Kidney (tissue), 14 donors: ENCODE data around the gene DNASE1L3. TPM values are rescaled to one million over a fixed set of nuclear protein-coding genes. Genes with fewer than 3 reads are reported as not detected.

ENCODE experiments used
- DNase-seq, 5 donors: peaks; one replicate each; pipeline ENCODE4 v3.0.0-alpha.2; 2013 to 2020
- FAIRE-seq: peaks from 2 replicates; lab custom pipeline; 2012; peaks lifted over from hg19 to GRCh38; lab: Jason Lieb, UNC
- H3K27ac ChIP-seq, 2 donors: one replicate each; pipeline ENCODE4 v1.7.0; 2013; ENCODE audit warnings: low read depth in 2 of 2, low read length in 2 of 2, inconsistent platforms in 1 of 2
- H3K27me3 ChIP-seq: one replicate; pipeline ENCODE4 v1.7.1; 2013; ENCODE audit warnings: low read length, inconsistent platforms; ENCODE audit not compliant: control insufficient read depth, insufficient read depth
- H3K36me3 ChIP-seq, 3 donors: one replicate each; pipeline versions ENCODE4 v1.7.0 to v1.7.1; 2013; ENCODE audit warnings: low read length in 3 of 3, control low read depth in 1 of 3, inconsistent platforms in 1 of 3; ENCODE audit not compliant: insufficient read depth in 3 of 3, control insufficient read depth in 2 of 3
- H3K4me1 ChIP-seq, 3 donors: one replicate each; pipeline versions ENCODE4 v1.7.0 to v1.7.1; 2013; ENCODE audit warnings: low read length in 3 of 3, inconsistent platforms in 1 of 3, low read depth in 1 of 3; ENCODE audit not compliant: control insufficient read depth in 2 of 3, insufficient read depth in 2 of 3
- H3K4me3 ChIP-seq, 3 donors: one replicate each; pipeline versions ENCODE4 v1.7.0 to v1.8.1; 2013; ENCODE audit warnings: low read length in 3 of 3, control low read depth in 1 of 3, inconsistent platforms in 1 of 3
- H3K9ac ChIP-seq, 3 donors: one replicate each; pipeline versions ENCODE4 v1.7.0 to v1.7.1; 2013; ENCODE audit warnings: low read length in 3 of 3, control low read depth in 1 of 3, inconsistent platforms in 1 of 3
- H3K9me3 ChIP-seq, 3 donors: one replicate each; pipeline versions ENCODE4 v1.7.0 to v1.7.1; 2013; ENCODE audit warnings: low read length in 3 of 3, control low read depth in 1 of 3, inconsistent platforms in 1 of 3; ENCODE audit not compliant: control insufficient read depth in 2 of 3, insufficient read depth in 1 of 3
- intact Hi-C: fragments of 100-400 bp; cut with DNase I; formaldehyde crosslinking; loops from one replicate; pipeline ENCODE4 v1.11.1; 2022
- polyA plus RNA-seq: library from polyadenylated mRNA; stranded (reverse); fragments of 350-450 nt; fragmentation: Illumina TruSeq; extraction: RNeasy Lipid Tissue Mini Kit (QIAGEN cat#74804); gene quantifications from one replicate; pipeline ENCODE4 v1.2.3, GENCODE V29; 2014; ENCODE audit warnings: low read depth, low replicate concordance; ENCODE audit not compliant: insufficient read depth
- total RNA-seq: library from RNA; stranded (reverse); fragmentation: NEBNext Ultra II Directional; extraction: Animal tissue kit (Norgen Biotek cat#: 25700); gene quantifications from one replicate; pipeline ENCODE4 v1.2.1, GENCODE V29; 2021
- TF ChIP-seq, protein P1 (sequence below): IDR thresholded peaks from 3 replicates; pipeline ENCODE4 v1.5.1; 2012; ENCODE audit warnings: mild to moderate bottlenecking, moderate library complexity, borderline replicate concordance; ENCODE audit not compliant: insufficient read depth; ENCODE audit errors: extremely low read depth
- donor health status: control.
- donor health status: control.
- donor health status: control.
- donor health status: control.
- donor health status: control.
- donor health status: DM: yes; HTN: yes; CAD: no.
- donor health status: Normal renal cell carcinoma (clear cell type).

Gene DNASE1L3
- total and polyA plus RNA-seq, 2 donors from 2014 or later = 24.9 to 27.5 TPM

DNA sequence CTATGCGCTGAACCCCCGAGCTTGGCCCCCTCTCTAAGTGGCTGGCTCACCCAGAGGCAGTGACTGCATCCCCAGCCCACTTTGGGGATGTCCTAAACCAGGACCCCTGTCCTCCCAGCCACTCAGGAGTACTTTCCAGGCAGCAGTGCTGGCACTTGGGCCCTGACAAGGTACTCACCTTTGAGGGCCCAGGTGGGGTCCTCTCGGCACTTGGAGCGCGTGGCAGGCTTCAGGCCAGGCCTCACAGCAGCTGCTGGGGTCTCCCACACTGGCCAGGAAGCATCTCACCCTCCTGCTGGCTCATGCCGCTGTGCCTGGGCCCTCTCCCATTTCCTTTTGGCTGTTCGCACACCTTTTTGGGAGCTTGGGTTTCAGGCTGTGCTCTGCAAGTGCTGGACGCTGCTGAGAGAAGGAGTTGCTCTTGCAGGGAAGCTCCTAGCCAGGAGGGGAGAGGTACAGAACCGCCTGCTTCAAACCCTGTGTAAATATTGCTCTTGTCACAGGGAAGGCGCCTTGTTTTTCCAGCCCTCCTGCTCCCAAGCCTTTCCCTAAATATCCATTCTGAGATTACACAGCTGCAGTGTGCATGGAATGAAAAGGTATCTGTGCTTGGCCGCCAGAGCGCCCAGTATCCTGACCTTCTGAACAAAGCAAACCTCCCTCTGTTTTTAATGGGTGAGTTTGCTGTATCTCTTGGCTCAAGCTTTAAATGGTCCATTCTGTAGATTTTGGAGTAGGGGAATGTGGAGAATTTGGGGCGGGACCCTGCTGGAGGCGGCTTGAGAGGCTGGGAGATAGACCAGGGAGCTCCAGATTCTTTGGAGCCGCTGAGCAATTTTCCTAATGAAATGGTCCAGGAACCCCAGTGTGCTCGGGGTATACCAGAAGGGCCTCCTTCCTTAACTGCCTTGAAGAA lies 45.6 kb downstream of the DNASE1L3 start:
- Histone ChIP-seq H3K4me1 (peaks cover 4 to 24% (median 19%) of the 10 kb centered on the region in 3 donors), H3K27me3 (no peaks in the 10 kb centered on the region), H3K9me3 (no peaks in the 10 kb centered on the region), H3K36me3 (peaks cover 3 to 31% (median 17%) of the 10 kb centered on the region in 3 donors), H3K27ac (peak overlapping the region in 1 of 2 donors; percentile 54), H3K9ac (peak overlapping the region in 1 of 3 donors; percentile 41), H3K4me3 (no peak overlapping the region)
- FAIRE-seq (no peak), DNase-seq (peak; percentile 57 to 90 (median 73))
- intact Hi-C loops = no loop called here
- TF ChIP-seq, protein P1, sequence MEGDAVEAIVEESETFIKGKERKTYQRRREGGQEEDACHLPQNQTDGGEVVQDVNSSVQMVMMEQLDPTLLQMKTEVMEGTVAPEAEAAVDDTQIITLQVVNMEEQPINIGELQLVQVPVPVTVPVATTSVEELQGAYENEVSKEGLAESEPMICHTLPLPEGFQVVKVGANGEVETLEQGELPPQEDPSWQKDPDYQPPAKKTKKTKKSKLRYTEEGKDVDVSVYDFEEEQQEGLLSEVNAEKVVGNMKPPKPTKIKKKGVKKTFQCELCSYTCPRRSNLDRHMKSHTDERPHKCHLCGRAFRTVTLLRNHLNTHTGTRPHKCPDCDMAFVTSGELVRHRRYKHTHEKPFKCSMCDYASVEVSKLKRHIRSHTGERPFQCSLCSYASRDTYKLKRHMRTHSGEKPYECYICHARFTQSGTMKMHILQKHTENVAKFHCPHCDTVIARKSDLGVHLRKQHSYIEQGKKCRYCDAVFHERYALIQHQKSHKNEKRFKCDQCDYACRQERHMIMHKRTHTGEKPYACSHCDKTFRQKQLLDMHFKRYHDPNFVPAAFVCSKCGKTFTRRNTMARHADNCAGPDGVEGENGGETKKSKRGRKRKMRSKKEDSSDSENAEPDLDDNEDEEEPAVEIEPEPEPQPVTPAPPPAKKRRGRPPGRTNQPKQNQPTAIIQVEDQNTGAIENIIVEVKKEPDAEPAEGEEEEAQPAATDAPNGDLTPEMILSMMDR = no peak

DNA sequence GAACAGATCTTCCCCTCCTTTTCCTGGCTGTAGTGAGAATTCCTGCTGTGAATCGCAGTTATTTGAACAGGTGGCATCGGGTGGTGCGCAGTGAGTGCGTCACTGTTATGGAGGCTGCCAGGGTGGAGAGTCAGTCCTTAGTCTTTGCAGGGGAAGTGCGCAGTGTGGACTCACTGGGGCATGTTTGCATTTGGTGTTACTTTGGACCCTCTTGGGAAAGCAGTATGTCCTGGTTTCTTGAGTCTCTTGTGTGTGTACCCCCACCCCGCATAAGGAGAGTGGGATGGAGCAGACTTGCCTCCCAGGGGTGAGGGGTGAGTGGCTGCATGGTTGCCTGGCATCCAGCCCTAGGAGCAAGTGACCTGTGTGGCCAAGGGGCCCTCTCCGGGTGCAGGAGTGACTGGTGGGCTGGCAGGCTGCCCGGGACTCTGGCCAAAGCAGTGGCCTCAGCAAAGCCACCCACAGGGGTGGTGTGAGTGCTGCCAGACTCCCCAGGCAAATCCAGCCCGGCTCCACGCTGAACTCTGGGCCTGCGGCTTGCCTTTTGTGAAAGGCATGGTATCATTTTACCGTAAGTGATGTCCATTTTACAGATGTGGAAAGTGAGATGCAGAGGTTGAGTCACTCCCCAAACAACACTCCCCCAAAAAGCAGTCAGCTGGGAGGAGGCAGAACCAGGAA lies 46.4 kb downstream of the DNASE1L3 start:
- TF ChIP-seq, protein P1 = no peak
- H3K27me3 ChIP-seq = no peaks in the 10 kb centered on the region
- H3K27ac ChIP-seq = peak overlapping the region; percentile 21 to 54
- DNase-seq (peak in 2 of 5 donors; percentile 59 to 93), FAIRE-seq (no peak)
- intact Hi-C loops = no loop called here
- no peaks in the 10 kb centered on the region for H3K9me3 ChIP-seq
- H3K4me3 ChIP-seq = no peak overlapping the region
- peak overlapping the region in 1 of 3 donors; percentile 41 for H3K9ac ChIP-seq
- H3K4me1 ChIP-seq = peaks cover 4 to 24% (median 19%) of the 10 kb centered on the region in 3 donors
- peaks cover 2 to 26% (median 15%) of the 10 kb centered on the region in 3 donors for H3K36me3 ChIP-seq

DNA sequence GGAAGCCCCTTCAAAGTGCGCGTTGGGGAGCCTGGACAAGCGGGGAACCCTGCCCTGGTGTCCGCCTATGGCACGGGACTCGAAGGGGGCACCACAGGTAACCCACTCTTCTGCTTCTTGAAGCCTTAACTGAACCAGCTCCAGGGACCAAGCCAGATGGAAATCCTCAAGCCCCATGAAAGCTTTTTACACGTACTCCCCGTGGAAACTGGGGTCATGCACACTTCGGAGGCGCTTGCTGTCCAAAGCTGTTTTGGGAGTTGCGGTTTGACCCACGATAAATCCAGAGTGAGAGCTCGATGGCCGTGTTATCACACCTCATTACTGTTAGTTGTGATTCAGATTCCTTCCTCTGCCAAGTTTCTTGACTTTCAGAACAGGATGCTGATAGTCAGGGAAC lies 47.5 kb downstream of the DNASE1L3 start:
- FAIRE-seq (no peak), DNase-seq (peak in 4 of 5 donors; percentile 70 to 94 (median 84))
- H3K36me3 ChIP-seq = peaks cover 2 to 26% (median 11%) of the 10 kb centered on the region in 3 donors
- no peak overlapping the region for H3K4me3 ChIP-seq
- no peak overlapping the region for H3K27ac ChIP-seq
- peaks cover 10 to 24% (median 19%) of the 10 kb centered on the region in 3 donors for H3K4me1 ChIP-seq
- H3K27me3 ChIP-seq = no peaks in the 10 kb centered on the region
- H3K9ac ChIP-seq = no peak overlapping the region
- no peaks in the 10 kb centered on the region for H3K9me3 ChIP-seq
- intact Hi-C loops = no loop called here
- TF ChIP-seq, protein P1 = no peak
